Renal cortex interstitium (tissue), 11 donors: Measurements from ENCODE around the gene NTM. TPM values are rescaled to one million over a fixed set of nuclear protein-coding genes. Genes with fewer than 3 reads are reported as not detected.

Source experiments
- DNase-seq, 11 donors: peaks; one replicate each; pipeline ENCODE4 v3.0.0-alpha.2; 2013; ENCODE audit warnings: low read depth in 9 of 11, low spot score in 4 of 11; ENCODE audit errors: extremely low read depth in 1 of 11
- polyA plus RNA-seq, 3 donors: library from polyadenylated mRNA; unstranded; fragments of 120-200 nt; gene quantifications; one replicate each; pipeline ENCODE4 v1.2.1, GENCODE V29; 2013; ENCODE audit not compliant: insufficient read length in 3 of 3

Gene NTM
- polyA plus RNA-seq, 3 donors = 40.5 to 45.1 (median 43.9) TPM

GRCh38 chr11:131365329-131365930 lies 5.0 kb upstream of the NTM start:
- DNase-seq = no peak

GRCh38 chr11:131370901-131371790 lies 731 bp downstream of the NTM start:
- no peak for DNase-seq

- DNase-seq = no peak
These were observed 1.3 kb downstream of the NTM start for GRCh38 chr11:131371791-131372104.

GRCh38 chr11:131372234-131372962 lies 2.0 kb downstream of the NTM start:
- no peak for DNase-seq

- DNase-seq = no peak
These were observed 2.8 kb downstream of the NTM start for GRCh38 chr11:131373095-131373725.

GRCh38 chr11:131373756-131374155 lies 3.3 kb downstream of the NTM start:
- no peak for DNase-seq

- DNase-seq = no peak
These were observed 5.0 kb downstream of the NTM start for GRCh38 chr11:131375421-131375820.

- no peak for DNase-seq
These were observed 5.5 kb downstream of the NTM start for GRCh38 chr11:131375915-131376314.

GRCh38 chr11:131378931-131379330 lies 8.5 kb downstream of the NTM start:
- DNase-seq = no peak

- no peak for DNase-seq
These were observed 15.5 kb downstream of the NTM start for GRCh38 chr11:131385763-131386390.

- DNase-seq = no peak
These were observed 16.0 kb downstream of the NTM start for GRCh38 chr11:131386408-131386807.

GRCh38 chr11:131388030-131388429 lies 17.6 kb downstream of the NTM start:
- DNase-seq = no peak

- no peak for DNase-seq
These were observed 19.2 kb downstream of the NTM start for GRCh38 chr11:131389582-131389981.

- DNase-seq = no peak
These were observed 20.8 kb downstream of the NTM start for GRCh38 chr11:131391176-131391575.

GRCh38 chr11:131392528-131393255 lies 22.3 kb downstream of the NTM start:
- peak in 1 of 11 donors; percentile 7 for DNase-seq

GRCh38 chr11:131393691-131394090 lies 23.3 kb downstream of the NTM start:
- no peak for DNase-seq

- DNase-seq = no peak
These were observed 27.3 kb downstream of the NTM start for GRCh38 chr11:131397675-131398074.

GRCh38 chr11:131402040-131402439 lies 31.6 kb downstream of the NTM start:
- no peak for DNase-seq

GRCh38 chr11:131404010-131404409 lies 33.6 kb downstream of the NTM start:
- no peak for DNase-seq
